HG03520 (cell line): ENCODE measurements around the gene NSL1.
"Not testable (repeated sequence)": the region's sequence is repeated elsewhere in the genome, so short reads cannot be mapped to it uniquely, and the experiment has no call there.

ENCODE experiments used
- ATAC-seq: cut with Tn5 transposase; IDR thresholded peaks from one replicate; pipeline ENCODE4 v1.9.1; 2021; ENCODE audit warnings: mild to moderate bottlenecking, moderate library complexity; ENCODE audit not compliant: unreplicated experiment

The NSL1 gene

DNA sequence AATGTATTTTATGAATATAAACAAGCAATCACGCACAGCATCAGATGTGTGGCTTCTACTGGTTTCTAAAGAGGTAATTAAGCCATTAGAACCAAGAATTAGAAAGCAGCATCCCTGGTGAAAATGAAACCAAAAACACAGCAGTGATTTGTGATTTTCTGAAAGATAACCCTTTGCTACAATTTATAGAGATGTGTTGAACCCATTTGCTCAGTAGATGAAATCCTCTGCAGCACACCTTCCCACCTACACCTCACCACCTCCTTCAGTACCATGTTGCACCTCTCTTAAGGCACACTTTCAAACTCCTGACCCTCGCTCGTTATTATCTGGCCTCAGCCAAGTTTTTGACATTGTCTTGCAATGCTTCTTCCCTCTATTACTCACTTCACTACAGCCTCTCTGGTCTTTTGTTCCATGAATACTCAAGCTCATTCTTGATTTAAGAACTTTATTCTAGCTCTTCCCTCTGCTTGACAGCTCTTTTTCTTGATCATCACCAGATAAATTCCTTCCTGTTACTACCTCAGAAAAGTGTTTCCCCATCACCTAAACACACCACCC, 38.6 kb downstream of the NSL1 start:
- no peak for ATAC-seq

DNA sequence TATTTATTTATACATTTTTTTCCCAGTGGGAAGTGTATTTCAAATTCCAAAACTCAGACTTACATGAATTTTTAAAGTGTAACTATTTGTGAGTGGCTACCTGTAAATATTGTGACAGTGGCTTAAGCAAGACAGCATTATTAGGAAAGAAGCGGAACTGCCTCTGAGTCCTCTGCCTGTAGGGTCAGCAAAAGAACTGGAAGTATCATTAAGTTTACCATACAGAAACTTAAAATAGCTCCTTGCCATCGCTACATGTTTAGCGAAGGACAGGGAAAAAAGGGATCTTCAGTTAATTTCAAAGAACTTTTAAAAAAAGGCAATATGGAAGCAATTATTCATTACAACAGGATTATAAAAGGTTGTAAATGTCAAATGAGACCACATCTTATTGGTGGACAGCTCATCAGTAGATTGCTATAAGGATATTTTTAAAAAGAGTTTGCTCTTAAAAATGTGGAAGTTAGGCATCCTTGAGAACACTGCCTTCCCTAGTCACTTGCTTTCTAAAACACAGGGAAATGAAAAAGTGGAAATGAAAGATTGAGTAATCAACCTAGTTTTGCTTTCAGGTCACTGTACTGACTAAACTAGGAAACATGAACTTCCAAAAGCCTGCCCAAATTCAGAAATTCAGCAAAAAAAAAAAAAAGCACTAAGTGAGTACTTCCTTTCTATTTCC, 39.2 kb downstream of the NSL1 start:
- no peak for ATAC-seq

DNA sequence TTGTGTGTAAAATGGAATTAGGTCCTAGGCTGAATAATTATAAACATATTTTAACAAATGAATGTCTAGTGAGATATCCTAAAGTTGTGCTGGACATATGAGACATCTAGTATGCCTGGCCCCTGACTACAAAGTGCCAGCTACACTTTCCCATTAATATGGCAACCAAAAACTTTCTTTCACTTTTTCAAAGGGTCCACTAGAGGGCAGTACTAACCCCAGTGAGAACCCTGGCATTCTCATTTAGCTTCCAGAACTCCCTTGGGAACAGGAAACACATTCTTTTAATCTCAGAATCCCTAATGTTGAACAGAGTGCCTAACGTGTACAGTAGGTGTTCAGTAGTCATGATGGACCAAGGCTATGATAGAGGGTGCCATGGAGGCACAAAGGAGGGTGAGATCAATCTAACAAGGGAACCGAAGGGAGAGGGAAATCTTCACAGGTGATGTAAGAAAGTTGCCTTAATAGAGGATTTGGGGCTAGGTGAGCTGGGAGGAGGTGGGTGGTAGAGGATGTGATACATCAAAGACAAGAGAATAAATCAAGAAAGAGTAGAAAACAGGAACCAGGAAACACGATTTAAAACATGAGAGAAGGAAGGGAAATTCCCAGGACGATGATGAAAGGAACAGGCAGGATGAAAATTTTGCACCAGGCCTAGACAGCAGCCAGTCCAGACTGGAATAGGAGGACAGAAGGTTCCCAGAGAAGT, 41.6 kb downstream of the NSL1 start:
- ATAC-seq, result no peak

DNA sequence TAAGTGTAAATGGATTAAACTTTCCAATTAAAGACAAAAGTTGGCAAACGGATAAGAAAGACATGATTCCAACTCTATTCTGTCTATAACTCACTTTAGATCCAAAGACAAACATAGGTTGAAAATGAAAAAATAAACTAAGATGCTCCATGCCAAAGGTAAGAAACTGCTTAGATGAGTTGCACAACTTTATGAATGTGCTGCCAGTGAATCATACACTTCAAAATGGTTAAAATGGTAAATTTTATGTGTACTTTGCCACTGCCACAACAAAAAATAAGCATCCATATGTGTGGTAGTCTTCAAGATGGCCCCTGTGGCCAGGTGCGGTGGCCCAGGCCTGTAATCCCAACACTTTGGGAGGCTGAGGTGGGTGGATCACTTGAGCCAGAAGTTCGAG, 45.0 kb downstream of the NSL1 start:
- ATAC-seq, result no peak

DNA sequence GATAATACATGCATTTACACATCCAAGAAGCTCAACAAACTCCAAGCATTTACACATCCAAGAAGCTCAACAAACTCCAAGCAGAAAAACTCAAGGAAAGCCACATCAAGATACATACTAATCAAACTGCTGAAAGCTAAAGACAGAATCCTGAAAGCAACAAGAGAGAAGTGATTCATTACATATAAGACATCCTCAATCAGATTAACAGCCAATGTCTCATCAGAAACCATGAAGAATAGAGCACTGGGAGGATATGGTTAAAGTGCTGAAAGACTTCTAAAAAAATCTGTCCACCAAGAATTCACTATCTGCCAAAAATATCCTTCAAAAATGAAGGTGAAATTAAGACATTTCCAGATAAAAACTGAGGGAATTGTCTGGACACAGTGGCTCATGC, 46.3 kb downstream of the NSL1 start:
- ATAC-seq, result no peak

DNA sequence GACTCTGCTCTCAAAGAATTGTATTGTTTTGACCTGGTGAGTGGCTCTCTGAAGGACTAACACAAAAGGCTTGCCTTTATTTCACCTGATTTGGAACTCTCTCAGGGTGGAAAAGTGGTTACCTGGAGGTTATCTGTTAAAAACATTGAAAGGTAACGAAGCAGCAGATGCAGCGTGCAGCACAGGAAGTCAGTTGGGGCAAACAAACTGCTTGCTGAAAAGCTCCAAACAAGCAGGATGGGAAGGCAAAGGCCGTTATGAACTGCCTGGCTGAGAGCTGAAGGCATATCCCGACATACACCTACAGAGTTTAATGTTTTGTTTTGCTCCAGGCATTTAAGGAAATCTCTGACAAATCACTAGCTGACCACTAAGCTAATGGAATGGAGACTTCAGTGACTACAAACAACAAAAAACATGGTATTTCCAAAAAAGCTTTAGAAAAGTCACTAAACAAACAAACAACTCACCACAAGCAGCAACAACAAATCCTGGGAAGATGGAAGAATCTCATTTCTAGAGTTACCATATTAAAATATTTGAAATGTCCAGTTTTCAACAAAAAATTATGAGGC, 47.6 kb downstream of the NSL1 start:
- no peak for ATAC-seq

DNA sequence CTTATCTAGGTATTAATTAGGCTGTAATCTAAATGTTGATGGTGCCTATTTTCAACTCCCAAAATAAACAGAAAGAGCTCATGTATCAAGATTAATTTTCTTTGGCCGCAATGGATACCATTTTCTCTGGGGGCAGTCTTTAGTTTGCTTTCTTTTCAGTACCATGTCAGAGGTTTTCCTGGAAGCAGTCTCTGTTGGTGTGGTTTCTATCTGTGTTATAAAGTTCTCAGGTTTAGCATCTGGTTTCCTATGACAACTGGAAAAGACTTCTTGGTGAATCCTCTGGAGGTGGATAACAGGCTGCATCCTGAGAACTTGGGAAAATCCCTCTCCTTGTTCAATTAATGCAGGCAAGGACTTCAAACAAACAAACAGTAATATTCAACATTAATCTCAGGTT, 53.2 kb downstream of the NSL1 start:
- ATAC-seq, result no peak

DNA sequence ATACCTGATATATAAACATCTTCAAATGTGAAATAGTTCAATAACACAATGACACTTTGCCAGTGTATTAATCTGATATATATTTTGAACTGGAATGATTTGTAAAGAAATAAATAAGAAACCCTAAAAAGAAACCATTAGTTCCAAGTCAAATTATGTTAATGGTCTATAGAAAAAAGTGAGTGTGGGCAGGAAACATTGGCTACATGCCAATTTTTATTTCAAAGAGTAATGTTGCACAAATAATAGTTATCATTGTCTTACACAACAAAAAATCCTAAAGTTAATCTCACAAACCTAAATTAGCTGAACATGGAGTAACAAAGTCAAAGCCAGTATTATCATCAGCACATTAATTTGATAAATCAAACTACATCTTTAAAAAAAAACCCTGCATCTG, 54.0 kb downstream of the NSL1 start:
- ATAC-seq, result no peak

DNA sequence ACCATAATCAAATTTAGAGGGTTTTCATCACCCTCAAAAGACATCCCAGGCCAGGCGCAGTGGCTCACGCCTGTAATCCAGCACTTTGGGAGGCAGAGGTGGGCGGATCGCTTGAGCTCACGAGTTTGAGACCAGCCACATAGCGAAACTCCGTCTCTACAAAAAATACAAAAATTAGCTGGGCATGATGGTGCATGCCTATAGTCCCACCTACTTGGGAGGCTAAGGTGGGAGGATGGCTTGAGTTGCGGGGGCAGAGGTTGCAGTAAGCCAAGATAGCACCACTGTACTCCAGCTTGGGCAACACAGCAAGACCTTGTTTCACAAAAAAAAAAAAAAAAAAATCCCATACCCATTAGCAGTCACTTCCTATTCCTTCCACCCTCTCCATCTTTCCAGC, 58.5 kb downstream of the NSL1 start:
- no peak for ATAC-seq

DNA sequence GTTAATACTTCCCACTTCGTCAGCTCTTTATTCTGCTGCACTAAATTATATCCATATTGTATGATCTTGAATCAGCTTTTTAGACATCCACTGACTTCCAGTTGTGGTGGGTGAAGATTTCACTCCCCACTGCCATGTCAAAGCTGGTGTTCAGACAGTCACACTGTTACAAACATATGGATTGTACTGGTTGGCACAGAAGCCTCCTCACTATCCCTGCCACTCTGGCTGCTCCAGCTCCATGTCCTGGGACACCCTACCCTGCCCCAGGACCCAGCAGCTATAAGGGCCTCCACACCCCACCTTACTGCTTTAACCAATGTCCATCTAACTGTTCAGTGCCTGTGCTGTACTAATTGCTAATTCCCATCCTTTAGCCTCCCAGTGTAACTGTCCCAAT, 59.9 kb downstream of the NSL1 start:
- no peak for ATAC-seq

DNA sequence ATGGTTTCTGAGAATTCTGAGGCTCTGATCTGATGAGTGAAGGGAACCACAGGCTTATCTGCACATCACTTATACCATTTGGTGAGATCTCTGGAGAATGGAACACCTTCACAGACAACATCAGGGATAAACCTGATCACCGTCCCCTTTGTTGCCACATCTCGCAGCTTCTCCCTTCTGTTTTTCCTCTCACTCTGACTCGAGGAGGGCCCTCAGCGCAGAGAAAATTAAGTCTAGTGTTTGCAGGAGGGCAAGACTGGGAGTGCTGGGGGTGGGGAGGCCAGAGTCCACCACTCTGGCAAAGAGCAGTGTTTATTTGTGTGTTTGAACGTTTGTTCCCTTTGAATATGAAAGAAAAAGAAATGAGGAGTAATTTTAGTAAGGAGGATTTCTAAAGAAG, 63.0 kb downstream of the NSL1 start:
- no peak for ATAC-seq

DNA sequence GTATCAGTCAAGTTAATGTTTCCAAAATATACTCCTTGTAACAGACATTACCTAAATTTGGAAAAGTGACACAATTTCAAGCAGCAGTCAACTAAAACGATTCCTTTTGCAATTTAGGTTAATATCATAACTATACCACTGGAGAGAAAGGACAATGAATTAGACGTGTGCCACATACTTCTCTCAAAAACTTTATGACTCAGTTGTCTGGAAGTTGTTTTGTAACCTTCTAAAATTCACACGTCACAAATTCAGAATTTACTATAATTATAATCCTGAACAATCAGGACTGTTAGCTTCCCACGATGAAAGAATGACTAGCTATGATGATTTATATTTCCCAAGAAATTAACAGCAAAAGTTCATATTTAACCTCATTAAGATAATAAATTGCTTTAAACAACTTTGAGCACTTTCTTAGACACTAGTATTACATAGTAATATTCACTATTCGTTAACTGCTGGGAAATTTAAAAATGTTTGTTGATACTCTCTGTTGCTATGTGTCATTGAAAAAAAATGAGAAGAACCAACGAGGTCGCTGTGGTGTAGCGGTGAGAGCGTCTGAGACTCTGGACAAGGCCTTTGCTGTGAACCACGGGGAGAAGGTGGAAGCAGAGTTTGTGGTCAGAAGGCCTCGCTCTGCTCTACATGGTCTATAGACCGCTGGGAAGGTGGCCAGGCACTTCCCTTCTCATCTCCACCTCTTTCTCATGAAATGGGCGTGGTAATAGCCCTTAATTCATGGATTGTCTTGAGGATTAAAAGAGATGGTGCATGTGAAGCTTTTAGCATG, 64.0 kb downstream of the NSL1 start:
- ATAC-seq, result no peak

DNA sequence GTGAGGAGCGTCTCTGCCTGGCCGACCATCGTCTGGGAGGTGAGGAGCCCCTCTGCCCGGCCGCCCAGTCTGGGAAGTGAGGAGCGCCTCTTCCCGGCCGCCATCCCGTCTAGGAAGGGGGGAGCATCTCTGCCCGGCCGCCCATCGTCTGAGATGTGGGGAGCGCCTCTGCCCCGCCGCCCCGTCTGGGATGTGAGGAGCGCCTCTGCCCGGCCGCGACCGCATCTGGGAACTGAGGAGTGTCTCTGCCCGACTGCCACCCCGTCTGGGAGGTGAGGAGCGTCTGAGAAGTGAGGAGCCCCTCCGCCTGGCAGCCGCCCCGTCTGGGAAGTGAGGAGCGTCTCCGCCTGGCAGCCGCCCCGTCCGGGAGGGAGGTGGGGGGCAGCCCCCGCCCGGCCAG, 66.9 kb downstream of the NSL1 start:
- ATAC-seq, result not testable (repeated sequence)

DNA sequence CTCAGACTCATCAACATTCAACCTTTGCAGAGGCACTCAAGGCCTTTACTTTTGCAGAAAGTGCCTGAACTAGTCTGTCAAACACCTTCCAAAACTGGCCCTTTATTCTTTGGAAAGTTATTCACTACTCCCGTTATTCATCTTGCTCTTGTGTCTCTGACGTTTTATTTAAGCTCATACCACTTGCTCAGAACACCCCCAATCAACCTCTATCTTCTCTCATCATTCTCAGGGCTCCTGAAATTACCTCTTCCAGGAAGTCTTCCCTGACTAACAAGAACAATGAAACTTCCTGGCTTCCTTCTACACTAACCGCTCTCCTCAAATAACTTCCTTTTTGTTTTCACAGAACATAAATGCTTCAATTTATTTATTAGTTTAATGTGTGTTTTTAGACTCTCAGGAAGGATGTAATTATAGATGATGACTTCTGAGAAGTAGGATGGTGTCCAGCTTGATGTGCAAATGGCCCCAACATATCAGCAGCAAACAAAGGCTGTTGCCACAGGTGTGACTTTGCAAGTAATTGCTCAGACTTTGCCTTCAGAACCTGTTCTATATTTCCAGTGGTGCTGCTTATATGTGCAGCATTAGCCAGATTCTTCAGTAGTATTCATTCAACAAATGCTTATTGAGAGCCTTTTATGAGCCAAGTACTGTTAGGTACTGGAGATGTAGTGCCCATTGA, 69.2 kb downstream of the NSL1 start:
- no peak for ATAC-seq

DNA sequence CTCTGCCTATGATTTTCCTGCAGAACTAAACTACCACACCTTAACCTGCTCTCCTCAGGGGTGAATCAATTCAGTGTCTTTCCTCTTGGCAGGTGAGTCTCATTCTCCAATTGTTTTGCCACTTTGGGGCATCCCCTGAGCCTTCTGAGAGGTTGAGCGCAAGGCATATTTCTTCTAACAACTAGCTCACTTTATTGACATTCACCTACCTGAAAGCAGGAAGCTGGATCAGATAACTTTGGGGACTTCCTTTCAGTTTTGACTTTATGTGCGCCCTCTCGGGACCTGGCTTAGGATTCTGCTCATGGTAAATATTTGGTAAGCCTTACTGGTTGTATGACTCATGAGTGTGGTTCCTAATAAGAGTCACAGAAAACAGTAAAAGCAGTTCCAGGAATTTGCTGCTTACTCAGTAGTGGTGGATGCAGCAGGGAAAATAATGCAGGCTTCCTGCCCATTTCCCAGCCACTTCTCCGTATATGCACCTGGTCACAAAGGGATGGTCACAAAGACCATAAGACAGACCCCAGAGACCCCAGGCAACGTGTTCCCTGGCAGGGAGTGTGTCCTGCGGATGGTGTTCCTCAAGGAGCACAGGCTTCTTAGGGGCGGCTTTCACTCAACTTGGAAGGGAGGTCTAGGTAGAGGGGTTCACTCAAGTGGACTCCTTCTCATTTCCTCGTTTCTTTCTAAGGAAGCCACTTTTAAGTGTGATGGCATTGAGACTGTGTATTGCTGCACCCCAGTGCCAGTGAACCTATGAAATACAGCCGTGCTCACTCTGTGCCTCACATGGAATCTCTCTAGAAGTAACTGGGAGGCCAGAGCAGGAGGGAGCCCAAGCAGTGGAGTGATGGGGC, 70.0 kb downstream of the NSL1 start:
- no peak for ATAC-seq

DNA sequence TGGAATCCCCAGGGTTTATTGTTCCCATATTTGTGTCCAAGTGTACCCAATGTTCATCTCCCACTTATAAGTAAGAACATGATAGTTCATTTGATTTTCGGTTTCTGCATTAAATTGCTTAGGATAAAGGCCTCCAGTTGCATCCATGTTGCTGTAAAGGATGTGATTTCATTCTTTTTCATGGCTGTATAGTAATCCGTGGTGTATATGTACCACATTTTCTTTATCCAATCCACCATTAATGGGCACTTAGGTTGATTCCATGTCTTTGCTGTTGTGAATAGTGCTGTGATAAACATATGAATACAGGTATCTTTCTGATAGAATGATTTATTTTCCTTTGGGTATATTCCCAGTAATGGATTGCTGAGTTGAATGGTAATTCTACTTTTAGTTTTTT, 71.9 kb downstream of the NSL1 start:
- ATAC-seq, result no peak

DNA sequence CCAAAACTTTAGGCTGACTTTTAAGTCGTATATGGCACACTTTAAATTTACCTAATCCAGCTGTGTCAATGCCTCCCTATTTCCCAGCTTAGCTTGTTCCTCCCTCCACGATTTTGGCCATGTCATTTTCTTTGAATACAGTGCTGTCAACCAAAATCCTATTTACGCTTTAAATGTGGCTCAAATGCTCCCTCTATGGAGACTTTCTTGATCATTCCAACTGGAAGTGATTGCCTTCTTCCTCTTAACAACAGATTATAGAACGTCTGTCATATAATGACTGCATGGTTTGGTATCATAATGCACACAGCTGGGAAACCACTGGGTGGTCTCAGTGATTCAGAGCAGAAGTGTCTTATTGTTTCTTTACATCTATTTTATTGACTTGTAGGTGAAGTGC, 73.1 kb downstream of the NSL1 start:
- ATAC-seq, result no peak

DNA sequence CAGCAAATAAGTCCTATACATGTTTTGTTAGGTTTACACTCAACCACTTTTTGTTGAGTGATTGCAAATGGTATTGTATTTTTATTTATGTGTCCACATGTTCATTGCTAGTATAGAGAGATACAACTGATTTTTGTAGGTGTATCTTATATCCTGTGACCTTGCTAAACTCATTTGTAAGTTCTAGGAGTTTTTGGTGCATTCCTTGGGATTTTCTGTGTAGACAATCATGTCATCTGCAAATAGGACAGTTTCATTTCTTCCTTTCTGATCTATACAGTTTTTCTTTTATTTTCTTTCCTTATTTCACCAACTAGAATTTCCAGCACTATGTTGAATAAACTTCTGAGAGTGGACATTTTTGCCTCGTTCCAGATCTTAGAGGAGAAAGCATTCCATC, 75.4 kb downstream of the NSL1 start:
- ATAC-seq, result no peak

DNA sequence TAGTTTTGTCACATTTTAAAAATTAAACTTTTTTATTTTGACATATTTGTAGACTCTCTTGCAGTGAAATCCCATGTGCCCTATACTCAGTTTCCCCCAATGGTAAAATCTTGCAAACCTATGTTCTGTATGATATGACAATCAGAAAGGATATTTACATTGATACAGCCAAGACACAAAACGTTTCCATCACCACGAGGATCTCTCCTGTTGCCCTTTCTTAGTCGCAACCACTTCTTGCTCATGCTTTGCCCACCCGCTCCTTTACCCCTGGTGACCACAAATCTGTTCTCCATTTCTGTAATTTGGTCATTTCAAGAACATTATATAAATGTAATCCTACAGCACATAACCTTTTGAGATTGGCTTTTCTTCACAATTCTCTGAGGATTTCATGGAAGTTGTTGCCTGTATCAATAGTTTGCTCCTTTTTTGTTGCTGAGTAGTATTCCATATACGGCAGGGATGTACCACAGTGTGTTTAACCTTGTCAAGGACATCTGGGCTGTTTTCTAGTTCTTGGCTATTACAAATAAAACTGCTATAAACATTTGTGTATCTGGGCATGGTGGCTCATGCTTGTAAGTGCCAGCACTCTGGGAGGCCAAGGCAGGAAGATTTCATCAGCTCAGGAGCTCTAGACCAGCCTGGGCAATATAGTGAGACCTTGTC, 78.0 kb downstream of the NSL1 start:
- ATAC-seq, result no peak
